K562 (cell line): ENCODE results near the gene CACYBP. TPM values are rescaled to one million over a fixed set of nuclear protein-coding genes. Genes with fewer than 3 reads are reported as not detected.

Source experiments
- ATAC-seq: fragments of 200-7000 bp; cut with Tn5 transposase; 3 replicates; pipeline ENCODE4 v1.9.1; 2020; ENCODE audit warnings: moderate library complexity
- BruUV-seq: library from RNA; stranded (reverse); fragments of 400-500 nt; replicated peaks from 2 replicates; lab custom pipeline; 2021; lab: Mats Ljungman, UMichigan
- CTCF ChIA-PET: fragments of 300-600 bp; formaldehyde crosslinking; extraction: SDS; loops from one replicate; lab custom pipeline; 2021; ENCODE audit warnings: low intra/inter-chr PET ratio; lab: Yijun Ruan, JAX
- POLR2A ChIA-PET: fragments of 300-600, 350-650 bp; sonication (Branson Sonifier 250); formaldehyde crosslinking; extraction: SDS; loops from one replicate; lab custom pipeline; 2021; ENCODE audit warnings: antibody characterized with exemption, inconsistent platforms; lab: Yijun Ruan, JAX
- DNase-seq, 4 experiments: peaks; one replicate each; pipeline versions ENCODE4 v3.0.0 to v3.0.0-alpha.2; 2011 to 2018; ENCODE audit warnings: low spot score in 3 of 4, mixed read lengths in 3 of 4; ENCODE audit errors: extremely low read depth in 1 of 4
- FAIRE-seq: peaks from 2 replicates; lab custom pipeline; 2011; peaks lifted over from hg19 to GRCh38; lab: Jason Lieb, UNC
- H2AFZ ChIP-seq: 2 replicates; pipeline ENCODE4 v1.6.0; 2011; ENCODE audit warnings: low read depth, low read length, control low read depth, inconsistent platforms
- H3K27ac ChIP-seq: fragments of 200-600 bp; 3 replicates; pipeline ENCODE4 v1.8.0; 2011; ENCODE audit warnings: low read depth, mild to moderate bottlenecking, control low read depth, inconsistent platforms, low read length, moderate library complexity, mixed read lengths; ENCODE audit errors: extremely low read depth
- H3K27me3 ChIP-seq, 2 experiments: fragments of 300-600 bp in 1 of 2; 2 replicates in 1 of 2; 3 replicates in 1 of 2; pipeline versions ENCODE4 v1.6.0 to v1.8.0; 2011; ENCODE audit warnings: inconsistent platforms in 2 of 2, low read length in 2 of 2, mild to moderate bottlenecking in 1 of 2, mixed read lengths in 1 of 2, moderate library complexity in 1 of 2; ENCODE audit not compliant: control insufficient read depth in 2 of 2, insufficient read depth in 2 of 2
- H3K36me3 ChIP-seq: fragments of 300-600 bp; 3 replicates; pipeline ENCODE4 v1.8.0; 2011; ENCODE audit warnings: mild to moderate bottlenecking, low read length, inconsistent platforms; ENCODE audit not compliant: control insufficient read depth, insufficient read depth
- H3K4me1 ChIP-seq, 2 experiments: fragments of 200-600 bp in 1 of 2; replicated peaks in 1 of 2; 2 replicates in 1 of 2; 3 replicates in 1 of 2; pipeline versions ENCODE4 v1.5.1 to v1.8.0; 2011; ENCODE audit warnings: inconsistent platforms in 2 of 2, low read length in 2 of 2, mild to moderate bottlenecking in 1 of 2, mixed read lengths in 1 of 2, moderate library complexity in 1 of 2; ENCODE audit not compliant: control insufficient read depth in 2 of 2, insufficient read depth in 2 of 2
- H3K4me2 ChIP-seq: 2 replicates; pipeline ENCODE4 v1.6.1; 2011; ENCODE audit warnings: low read length, control low read depth, inconsistent platforms, mixed read lengths; ENCODE audit not compliant: insufficient read depth
- H3K4me3 ChIP-seq: fragments of 200-600 bp; sonication (generic), shearing (Covaris generic); 2 replicates; pipeline ENCODE4 v1.5.1; 2016; ENCODE audit warnings: control low read depth, inconsistent platforms
- H3K79me2 ChIP-seq: fragments of 200-600 bp; 3 replicates; pipeline ENCODE4 v1.8.0; 2011; ENCODE audit warnings: low read length, inconsistent platforms; ENCODE audit not compliant: control insufficient read depth, insufficient read depth
- H3K9ac ChIP-seq, 2 experiments: 2 replicates each; pipeline versions ENCODE4 v1.6.0 to v1.6.1; 2011; ENCODE audit warnings: low read depth in 2 of 2, low read length in 2 of 2, control low read depth in 1 of 2, inconsistent platforms in 1 of 2, mild to moderate bottlenecking in 1 of 2, mixed read lengths in 1 of 2; ENCODE audit not compliant: insufficient read depth in 1 of 2
- H3K9me1 ChIP-seq: one replicate; pipeline ENCODE4 v1.6.0; 2011; ENCODE audit warnings: inconsistent platforms, mild to moderate bottlenecking, low read length, moderate library complexity; ENCODE audit not compliant: control insufficient read depth, insufficient read depth
- H3K9me3 ChIP-seq: replicated peaks from 2 replicates; pipeline ENCODE4 v1.5.1; 2011; ENCODE audit warnings: low read depth, low read length, inconsistent platforms; ENCODE audit not compliant: control insufficient read depth, insufficient read depth
- H4K20me1 ChIP-seq: replicated peaks from 2 replicates; pipeline ENCODE4 v1.6.1; 2011; ENCODE audit warnings: low read length, inconsistent platforms, mixed read lengths; ENCODE audit not compliant: control insufficient read depth, insufficient read depth
- C11orf30 ChIP-seq: fragments of 450-650 bp; IDR thresholded peaks from 2 replicates; pipeline ENCODE4 v1.6.1; 2016; ENCODE audit warnings: low read depth, mild to moderate bottlenecking
- ETS2 ChIP-seq: IDR thresholded peaks from 2 replicates; pipeline ENCODE4 v1.6.1; 2016; ENCODE audit warnings: borderline replicate concordance, missing genetic modification characterization, mild to moderate bottlenecking, moderate library complexity, missing compliant biosample characterization; ENCODE audit not compliant: poor library complexity, severe bottlenecking
- HSF4 ChIP-seq: fragments of 250-450 bp; sonication (Bioruptor Pico); IDR thresholded peaks from 2 replicates; pipeline ENCODE4 v2.1.2; 2022; ENCODE audit warnings: mild to moderate bottlenecking, moderate library complexity, borderline replicate concordance
- MAFG ChIP-seq: fragments of 450-650 bp; conservative IDR thresholded peaks from 2 replicates; pipeline ENCODE4 v1.6.1; 2016; ENCODE audit warnings: missing genetic modification characterization, missing compliant biosample characterization
- NUFIP1 ChIP-seq: fragments of 450-650 bp; IDR thresholded peaks from 2 replicates; pipeline ENCODE4 v1.6.1; 2018; ENCODE audit not compliant: partially characterized antibody
- TARDBP ChIP-seq: fragments of 450-650 bp; IDR thresholded peaks from 2 replicates; pipeline ENCODE4 v1.6.1; 2016
- ZNF316 ChIP-seq: fragments of 450-650 bp; IDR thresholded peaks from 2 replicates; pipeline ENCODE4 v1.6.1; 2016
- WGBS: fragments of 100-300 bp; shearing (Covaris generic); methylation state at CpG from one replicate; pipeline ENCODE4 v1.1.6; 2016; ENCODE audit warnings: low coverage, mixed read lengths; ENCODE audit not compliant: insufficient coverage; ENCODE audit errors: missing lambda C conversion rate; 5-methylcytosine and 5-hydroxymethylcytosine counted together
- in situ Hi-C: fragments of 300-500 bp; cut with MboI; formaldehyde crosslinking; loops from 4 replicates; pipeline ENCODE4 v1.15.0; 2018; ENCODE audit warnings: inconsistent platforms, mixed read lengths
- intact Hi-C: fragments of 100-400 bp; cut with micrococcal nuclease; formaldehyde crosslinking; loops from 2 replicates; pipeline ENCODE4 v1.14.2; 2022
- polyA plus RNA-seq, 8 experiments: library from polyadenylated mRNA; depleted of rRNA in 4 of 8; stranded (reverse) in 5 of 8; unstranded in 3 of 8; fragments of >200 nt; fragmentation: Nextera tagmentation in 2 of 8; fragmentation: Illumina TruSeq in 1 of 8; extraction: Ambion mirVana in 2 of 8; extraction: Trizol in 1 of 8; gene quantifications; 2 replicates each; pipeline versions ENCODE4 v1.2.1 to v1.2.3, GENCODE V29; 2011 to 2014; ENCODE audit warnings: inconsistent platforms in 1 of 8, missing spikeins in 1 of 8
- total RNA-seq, 7 experiments: library from RNA; depleted of rRNA in 6 of 7; stranded (reverse); fragments of >200 nt in 6 of 7; fragmentation: Illumina TruSeq in 2 of 7; extraction: Trizol in 2 of 7; gene quantifications; 2 replicates each; pipeline versions ENCODE4 v1.2.1 to v1.2.3, GENCODE V29; 2011 to 2021; ENCODE audit warnings: low replicate concordance in 1 of 7
- TF ChIP-seq, protein P1 (sequence below): fragments of 450-650 bp; conservative IDR thresholded peaks from 2 replicates; pipeline ENCODE4 v1.6.1; 2016; ENCODE audit warnings: missing genetic modification characterization, low read depth, mild to moderate bottlenecking, missing compliant biosample characterization, moderate library complexity

Gene CACYBP
- total and polyA plus RNA-seq, 9 of the 15 experiments (the other 6 are each of a cell fraction or from before 2014, with no cell fraction given): 147 to 1,576 (median 488) TPM

GRCh38 chr1:175040324-175040879, 40.7 kb downstream of the CACYBP start (continued):
- TF ChIP-seq NUFIP1: no peak
- no peak for TF ChIP-seq TARDBP
- TF ChIP-seq, protein P1, sequence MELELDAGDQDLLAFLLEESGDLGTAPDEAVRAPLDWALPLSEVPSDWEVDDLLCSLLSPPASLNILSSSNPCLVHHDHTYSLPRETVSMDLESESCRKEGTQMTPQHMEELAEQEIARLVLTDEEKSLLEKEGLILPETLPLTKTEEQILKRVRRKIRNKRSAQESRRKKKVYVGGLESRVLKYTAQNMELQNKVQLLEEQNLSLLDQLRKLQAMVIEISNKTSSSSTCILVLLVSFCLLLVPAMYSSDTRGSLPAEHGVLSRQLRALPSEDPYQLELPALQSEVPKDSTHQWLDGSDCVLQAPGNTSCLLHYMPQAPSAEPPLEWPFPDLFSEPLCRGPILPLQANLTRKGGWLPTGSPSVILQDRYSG (tag): no peak
- TF ChIP-seq, all 486 proteins: peak for 0

- Histone ChIP-seq H3K4me1 (peaks cover 0 to 11% of the 10 kb centered on the region in 2 experiments; a peak in 1 of 5 replicates), H3K4me3 (no peak overlapping the region), H3K27me3 (peaks cover 51 to 58% of the 10 kb centered on the region in 2 experiments), H3K4me2 (no peak overlapping the region), H3K9ac (no peak overlapping the region), H3K79me2 (no peaks in the 10 kb centered on the region), H3K27ac (no peak overlapping the region), H3K9me3 (no peaks in the 10 kb centered on the region), H3K9me1 (no peaks in the 10 kb centered on the region), H3K36me3 (no peaks in the 10 kb centered on the region), H2AFZ (no peak overlapping the region), H4K20me1 (no peaks in the 10 kb centered on the region)
- 2% methylated on average over 3 of the region's 3 CpGs for WGBS
- intact Hi-C loops (no loop called here), in situ Hi-C loops (loop anchor here (5.0 kb wide), 1 partner anchor 85 kb away; no protein-coding TSS in a partner anchor)
- TF ChIP-seq C11orf30 (peak; percentile 57), MAFG (tag) (peak; percentile 61), HSF4 (CRISPR knock-in tag) (no peak), ZNF316 (peak; percentile 82), ETS2 (no peak)
- BruUV-seq: no TSS peak
- CTCF ChIA-PET: interaction anchor here (0.7 kb wide), 1 partner anchor 113 kb away, joined by 4 read pairs; no protein-coding TSS in a partner anchor
- POLR2A ChIA-PET: interaction anchor here (1.0 kb wide), 1 partner anchor 104 kb away, joined by 3 read pairs; no protein-coding TSS in a partner anchor
- DNase-seq (no peak), FAIRE-seq (no peak), ATAC-seq (no peak)
These were observed 42.9 kb downstream of the CACYBP start for GRCh38 chr1:175042650-175043049.
